SK-N-SH (cell line): ENCODE measurements around the gene ARFGAP1.

Experiments used
- CTCF ChIP-seq: fragments of 200-600 bp; sonication (generic); IDR thresholded peaks from 2 replicates; pipeline ENCODE4 v1.6.1; 2017; ENCODE audit warnings: antibody characterized with exemption, mild to moderate bottlenecking, moderate library complexity
- EZH2phosphoT487 ChIP-seq: fragments of 200-600 bp; sonication (generic); IDR thresholded peaks from 2 replicates; pipeline ENCODE4 v1.6.1; 2017; ENCODE audit warnings: low read depth, mixed run types, mild to moderate bottlenecking, antibody characterized with exemption, moderate library complexity, borderline replicate concordance
- JUND ChIP-seq: IDR thresholded peaks from 2 replicates; pipeline ENCODE4 v1.4.0; 2012
- NFIC ChIP-seq: IDR thresholded peaks from 2 replicates; pipeline ENCODE4 v1.4.0; 2012; ENCODE audit warnings: borderline replicate concordance
- POLR2AphosphoS5 ChIP-seq: IDR thresholded peaks from 2 replicates; pipeline ENCODE4 v1.6.1; 2012; ENCODE audit warnings: low read depth, low read length
- RFX5 ChIP-seq: IDR thresholded peaks from 2 replicates; pipeline ENCODE4 v1.6.1; 2012; ENCODE audit warnings: mild to moderate bottlenecking, improper control_type of control experiment, low read length
- SIN3A ChIP-seq: IDR thresholded peaks from 2 replicates; pipeline ENCODE4 v1.6.1; 2012; ENCODE audit warnings: low read depth, mild to moderate bottlenecking, low read length, moderate library complexity, borderline replicate concordance
- TEAD4 ChIP-seq: IDR thresholded peaks from 2 replicates; pipeline ENCODE4 v1.4.0; 2012; ENCODE audit warnings: mild to moderate bottlenecking, borderline replicate concordance; ENCODE audit not compliant: insufficient read depth
- ZBTB33 ChIP-seq: IDR thresholded peaks from 2 replicates; pipeline ENCODE4 v1.4.0; 2012; ENCODE audit warnings: low read depth, borderline replicate concordance

- no peak for TF ChIP-seq CTCF
- TF ChIP-seq ZBTB33: no peak
- no peak for TF ChIP-seq EZH2phosphoT487
- TF ChIP-seq JUND: no peak
- no peak for TF ChIP-seq SIN3A
- TF ChIP-seq TEAD4: no peak
- TF ChIP-seq POLR2AphosphoS5: no peak
- TF ChIP-seq RFX5: no peak
- no peak for TF ChIP-seq NFIC
Measured at GRCh38 chr20:63305393-63305792, 32.8 kb downstream of the ARFGAP1 start.
